ELR (cell line): ENCODE measurements around the gene EIF4G1.
A peak's percentile ranks its signal among the peaks of the same experiment; 100 is the strongest.

Experiments used
- DNase-seq: peaks from one replicate; pipeline ENCODE4 v3.0.0-alpha.2; 2015; ENCODE audit warnings: low read depth

Gene EIF4G1

GRCh38 chr3:184334470-184335158 lies 20.2 kb downstream of the EIF4G1 start:
- DNase-seq = peak; percentile 97

GRCh38 chr3:184335291-184335660 lies 20.9 kb downstream of the EIF4G1 start:
- peak; percentile 43 for DNase-seq

- DNase-seq = peak; percentile 87
Observed at GRCh38 chr3:184335661-184336546, 21.5 kb downstream of the EIF4G1 start.

GRCh38 chr3:184336547-184337398 lies 22.4 kb downstream of the EIF4G1 start:
- DNase-seq = peak; percentile 72

GRCh38 chr3:184337399-184337714 lies 23.0 kb downstream of the EIF4G1 start, which contains the start of gene FAM131A:
TSS of gene FAM131A (plus strand) at chr3:184337600. CDS start at chr3:184337631, 31 bp downstream.
- DNase-seq = no peak

- DNase-seq = no peak
Observed at GRCh38 chr3:184337981-184338380, 23.6 kb downstream of the EIF4G1 start.

GRCh38 chr3:184338511-184338945 lies 24.1 kb downstream of the EIF4G1 start:
- DNase-seq = no peak

GRCh38 chr3:184339001-184339400 lies 24.6 kb downstream of the EIF4G1 start:
- DNase-seq = no peak

- DNase-seq = peak; percentile 29
Observed at GRCh38 chr3:184339451-184340135, 25.2 kb downstream of the EIF4G1 start.

- DNase-seq = no peak
Observed at GRCh38 chr3:184341925-184342324, 27.5 kb downstream of the EIF4G1 start.

GRCh38 chr3:184343200-184343876 lies 28.9 kb downstream of the EIF4G1 start:
- no peak for DNase-seq

GRCh38 chr3:184344579-184345316 lies 30.3 kb downstream of the EIF4G1 start:
- no peak for DNase-seq

GRCh38 chr3:184345317-184346144 lies 31.1 kb downstream of the EIF4G1 start:
- DNase-seq = peak; percentile 79

GRCh38 chr3:184346480-184347190 lies 32.2 kb downstream of the EIF4G1 start:
- DNase-seq = no peak

- DNase-seq = no peak
Observed at GRCh38 chr3:184347321-184348056, 33.1 kb downstream of the EIF4G1 start.

- no peak for DNase-seq
Observed at GRCh38 chr3:184348057-184348382, 33.6 kb downstream of the EIF4G1 start.

GRCh38 chr3:184349563-184350470 lies 35.4 kb downstream of the EIF4G1 start:
- no peak for DNase-seq
